Neural cell (in vitro differentiated cells): ENCODE data around the gene PELI2. TPM values are rescaled to one million over a fixed set of nuclear protein-coding genes. Genes with fewer than 3 reads are reported as not detected.

Experiments used
- H2AFZ ChIP-seq: fragments of 200-600, 300-800 bp; sonication (generic), shearing (Covaris generic); 2 replicates; pipeline ENCODE4 v1.6.0; 2014; ENCODE audit warnings: low read depth, mild to moderate bottlenecking, antibody characterized with exemption, low read length, moderate library complexity
- H3F3A ChIP-seq: fragments of 200-600 bp; shearing (Covaris generic); 2 replicates; pipeline ENCODE4 v1.6.1; 2016; ENCODE audit warnings: mild to moderate bottlenecking, moderate library complexity, mixed read lengths, antibody characterized with exemption, low read length; ENCODE audit not compliant: insufficient read depth, poor library complexity, severe bottlenecking
- H3K27ac ChIP-seq: fragments of 200-600, 300-800 bp; sonication (generic), shearing (Covaris generic); 2 replicates; pipeline ENCODE4 v1.5.1; 2014; ENCODE audit warnings: mild to moderate bottlenecking, low read length, moderate library complexity
- H3K27me3 ChIP-seq: fragments of 300-800, 200-600 bp; sonication (generic), shearing (Covaris generic); 2 replicates; pipeline ENCODE4 v1.6.0; 2014; ENCODE audit warnings: mild to moderate bottlenecking, low read depth, low read length, moderate library complexity; ENCODE audit not compliant: insufficient read depth
- H3K36me3 ChIP-seq: fragments of 300-800, 200-600 bp; sonication (generic), shearing (Covaris generic); 2 replicates; pipeline ENCODE4 v1.5.1; 2014; ENCODE audit warnings: mild to moderate bottlenecking, antibody characterized with exemption, low read length, moderate library complexity; ENCODE audit not compliant: insufficient read depth
- H3K4me2 ChIP-seq: fragments of 300-800, 200-600 bp; sonication (generic), shearing (Covaris generic); 2 replicates; pipeline ENCODE4 v1.6.0; 2014; ENCODE audit warnings: mild to moderate bottlenecking, low read length
- H3K4me3 ChIP-seq: fragments of 300-800, 200-600 bp; sonication (generic), shearing (Covaris generic); 2 replicates; pipeline ENCODE4 v1.5.1; 2014; ENCODE audit warnings: mild to moderate bottlenecking, low read length, moderate library complexity
- H3K79me2 ChIP-seq: fragments of 200-600 bp; shearing (Covaris generic); replicated peaks from 2 replicates; pipeline ENCODE4 v1.6.0; 2014; ENCODE audit warnings: mild to moderate bottlenecking, low read length, moderate library complexity; ENCODE audit not compliant: insufficient read depth
- H3K9ac ChIP-seq: fragments of 300-800, 200-600 bp; sonication (generic), shearing (Covaris generic); 2 replicates; pipeline ENCODE4 v1.6.1; 2016; ENCODE audit warnings: mild to moderate bottlenecking, low read length, mixed read lengths
- H3K9me2 ChIP-seq: fragments of 200-600 bp; shearing (Covaris generic); 2 replicates; pipeline ENCODE4 v1.6.1; 2016; ENCODE audit warnings: mild to moderate bottlenecking, low read length, mixed read lengths; ENCODE audit not compliant: insufficient read depth
- H3K9me3 ChIP-seq: fragments of 200-600, 300-800 bp; sonication (generic), shearing (Covaris generic); 2 replicates; pipeline ENCODE4 v1.6.1; 2016; ENCODE audit warnings: mild to moderate bottlenecking, mixed run types, low read length, moderate library complexity, mixed read lengths
- H4K20me1 ChIP-seq: fragments of 200-600 bp; shearing (Covaris generic); 2 replicates; pipeline ENCODE4 v1.6.1; 2016; ENCODE audit warnings: mild to moderate bottlenecking, mixed run types; ENCODE audit not compliant: insufficient read depth
- CTCF ChIP-seq: fragments of 450-650 bp; IDR thresholded peaks from 2 replicates; pipeline ENCODE4 v1.5.1; 2014; ENCODE audit warnings: antibody characterized with exemption, mild to moderate bottlenecking, moderate library complexity; ENCODE audit not compliant: poor library complexity, severe bottlenecking
- EP300 ChIP-seq: fragments of 450-650 bp; conservative IDR thresholded peaks from 2 replicates; pipeline ENCODE4 v1.6.1; 2014; ENCODE audit warnings: antibody characterized with exemption, mild to moderate bottlenecking, moderate library complexity; ENCODE audit not compliant: poor library complexity, severe bottlenecking
- EZH2 ChIP-seq: fragments of 200-600, 300-800 bp; shearing (Covaris generic), sonication (generic); IDR thresholded peaks from 2 replicates; pipeline ENCODE4 v1.6.1; 2014; ENCODE audit warnings: antibody characterized with exemption, low read length, borderline replicate concordance, mild to moderate bottlenecking; ENCODE audit not compliant: insufficient read depth, poor library complexity, severe bottlenecking
- MXI1 ChIP-seq: fragments of 450-650 bp; conservative IDR thresholded peaks from 2 replicates; pipeline ENCODE4 v1.6.1; 2014; ENCODE audit warnings: antibody characterized with exemption, mild to moderate bottlenecking; ENCODE audit not compliant: poor library complexity, severe bottlenecking
- POLR2AphosphoS5 ChIP-seq: IDR thresholded peaks from 2 replicates; pipeline ENCODE4 v1.6.1; 2012
- RAD21 ChIP-seq: fragments of 450-650 bp; conservative IDR thresholded peaks from 2 replicates; pipeline ENCODE4 v1.6.1; 2014; ENCODE audit warnings: antibody characterized with exemption, mild to moderate bottlenecking, moderate library complexity
- REST ChIP-seq: IDR thresholded peaks from 2 replicates; pipeline ENCODE4 v1.6.1; 2012; ENCODE audit warnings: borderline replicate concordance
- SMC3 ChIP-seq: fragments of 450-650 bp; conservative IDR thresholded peaks from 2 replicates; pipeline ENCODE4 v1.6.1; 2014; ENCODE audit warnings: antibody characterized with exemption, mild to moderate bottlenecking, moderate library complexity; ENCODE audit not compliant: poor library complexity
- TAF1 ChIP-seq: IDR thresholded peaks from 2 replicates; pipeline ENCODE4 v1.6.1; 2012; ENCODE audit warnings: low read depth
- polyA plus RNA-seq: library from polyadenylated mRNA; depleted of rRNA; stranded (reverse); fragments of >200 nt; gene quantifications from 2 replicates; pipeline ENCODE4 v1.2.3, GENCODE V29; 2014

PELI2 gene
- polyA plus RNA-seq, 1 donor from 2014 or later: 5.3 TPM

- TF ChIP-seq REST: no peak
- no peak for TF ChIP-seq SMC3
Measured at GRCh38 chr14:56333359-56334292, 215.4 kb downstream of the PELI2 start (continued).

GRCh38 chr14:56334458-56334857, 216.2 kb downstream of the PELI2 start:
- no peak overlapping the region for H3K4me2 ChIP-seq
- no peak for TF ChIP-seq EP300
- TF ChIP-seq MXI1: no peak
- TF ChIP-seq TAF1: no peak
- no peak for TF ChIP-seq EZH2
- no peak for TF ChIP-seq REST
- TF ChIP-seq POLR2AphosphoS5: no peak
- no peak for TF ChIP-seq RAD21
- TF ChIP-seq CTCF: no peak
- no peak for TF ChIP-seq SMC3
- no peak overlapping the region for H3K27ac ChIP-seq
- no peaks in the 10 kb centered on the region for H3K27me3 ChIP-seq
- H3K9ac ChIP-seq: no peak overlapping the region
- no peaks in the 10 kb centered on the region for H3K36me3 ChIP-seq
- H4K20me1 ChIP-seq: no peaks in the 10 kb centered on the region
- no peaks in the 10 kb centered on the region for H3F3A ChIP-seq
- no peaks in the 10 kb centered on the region for H3K79me2 ChIP-seq
- no peak overlapping the region for H3K4me3 ChIP-seq
- H3K9me2 ChIP-seq: no peaks in the 10 kb centered on the region
- H2AFZ ChIP-seq: no peak overlapping the region
- H3K9me3 ChIP-seq: no peaks in the 10 kb centered on the region
